ENCODE data around the gene ECM1.

The ECM1 gene

GRCh38 chr1:150484431-150484830 is 23.5 kb upstream of the ECM1 start:
- H4K8ac ChIP-seq (ENCODE audit: low read depth, low read length), result no peak overlapping the region
- H3K4ac ChIP-seq (ENCODE audit: low read length), result no peak overlapping the region
- DNase-seq (ENCODE audit: low spot score), result no peak
- H2BK120ac ChIP-seq (ENCODE audit: low read depth, low read length), result no peak overlapping the region
- H4K91ac ChIP-seq (ENCODE audit: low read depth, low read length, poor library complexity), result no peak overlapping the region
- no peak overlapping the region for H2BK15ac ChIP-seq (ENCODE audit: low read length)
- H3K27ac ChIP-seq (replicated peaks; ENCODE audit: low read length), result no peak overlapping the region
- H2BK12ac ChIP-seq (ENCODE audit: low read length), result no peak overlapping the region
- peaks cover 2% of the 10 kb centered on the region for H3K79me1 ChIP-seq (ENCODE audit: low read depth, low read length)
- no peak overlapping the region for H3K4me2 ChIP-seq (ENCODE audit: insufficient read depth, low read length, poor library complexity, severe bottlenecking)
- H3K27me3 ChIP-seq (ENCODE audit: control insufficient read depth in 3 of 3, insufficient read depth in 3 of 3, low read depth in 1 of 3, low read length in 3 of 3), result no peaks in the 10 kb centered on the region
- H3K9ac ChIP-seq (ENCODE audit: low read depth, low read length, poor library complexity), result no peak overlapping the region
- H3K18ac ChIP-seq (ENCODE audit: low read length), result no peak overlapping the region
- H3K14ac ChIP-seq (ENCODE audit: low read length), result no peak overlapping the region
- WGBS, 2 donors (ENCODE audit: extremely low coverage in 2 of 2, insufficient read length in 2 of 2, insufficient replicate concordance in 1 of 2), result no CpG with 5 or more reads among the region's 5 CpGs
- no peak overlapping the region for H2AK5ac ChIP-seq (ENCODE audit: low read depth, low read length)
- no peak overlapping the region for H2BK5ac ChIP-seq (ENCODE audit: low read length)
- no peak overlapping the region for H3K4me3 ChIP-seq (ENCODE audit: low read length in 2 of 2)
- H3K9me3 ChIP-seq (replicated peaks in 1 of 2; ENCODE audit: control insufficient read depth in 2 of 2, insufficient read depth in 1 of 2, low read depth in 1 of 2, low read length in 2 of 2), result no peaks in the 10 kb centered on the region
- peaks cover 2 to 11% of the 10 kb centered on the region in 2 donors for H3K36me3 ChIP-seq (replicated peaks in 1 of 2; ENCODE audit: control insufficient read depth in 2 of 2, insufficient read depth in 2 of 2, low read length in 2 of 2)
- peak overlapping the region; percentile 42 for H2AFZ ChIP-seq (ENCODE audit: low read length)
- no peak overlapping the region for H3K23ac ChIP-seq (ENCODE audit: low read depth, low read length, poor library complexity)
- peaks cover 2% of the 10 kb centered on the region in 2 donors for H3K4me1 ChIP-seq (ENCODE audit: control insufficient read depth in 2 of 2, insufficient read depth in 1 of 2, low read depth in 1 of 2, low read length in 2 of 2)

DNA sequence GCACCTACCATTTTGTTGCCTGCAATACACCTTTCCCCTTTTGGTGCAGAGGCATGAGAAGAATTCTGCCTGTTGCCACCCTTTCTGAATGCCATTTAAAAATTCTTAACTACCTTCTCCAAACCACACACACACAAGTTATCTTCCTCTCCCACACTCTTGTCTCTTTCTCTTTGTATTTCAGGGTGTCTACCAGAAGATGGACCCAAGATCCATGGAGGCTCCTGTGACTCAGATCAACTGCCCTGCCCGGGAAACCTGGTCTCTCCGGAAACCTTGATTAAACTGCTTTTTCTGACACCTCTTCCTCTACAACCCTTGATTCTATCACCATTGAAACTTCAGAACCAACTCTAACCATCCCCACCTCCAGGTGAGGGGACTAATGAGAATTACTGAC is 23.0 kb upstream of the ECM1 start:
- Histone ChIP-seq H3K79me1 (ENCODE audit: low read depth, low read length) (peaks cover 2% of the 10 kb centered on the region), H2BK12ac (ENCODE audit: low read length) (no peak overlapping the region), H3K27me3 (ENCODE audit: control insufficient read depth in 3 of 3, insufficient read depth in 3 of 3, low read depth in 1 of 3, low read length in 3 of 3) (no peaks in the 10 kb centered on the region), H2BK15ac (ENCODE audit: low read length) (no peak overlapping the region), H3K4me3 (ENCODE audit: low read length in 2 of 2) (no peak overlapping the region), H3K9ac (ENCODE audit: low read depth, low read length, poor library complexity) (no peak overlapping the region), H3K4me1 (ENCODE audit: control insufficient read depth in 2 of 2, insufficient read depth in 1 of 2, low read depth in 1 of 2, low read length in 2 of 2) (peaks cover 2% of the 10 kb centered on the region in 2 donors), H3K36me3 (replicated peaks in 1 of 2; ENCODE audit: control insufficient read depth in 2 of 2, insufficient read depth in 2 of 2, low read length in 2 of 2) (peaks cover 3 to 15% of the 10 kb centered on the region in 2 donors), H4K8ac (ENCODE audit: low read depth, low read length) (no peak overlapping the region), H2BK120ac (ENCODE audit: low read depth, low read length) (no peak overlapping the region), H3K23ac (ENCODE audit: low read depth, low read length, poor library complexity) (no peak overlapping the region), H2AK5ac (ENCODE audit: low read depth, low read length) (no peak overlapping the region), H2BK5ac (ENCODE audit: low read length) (no peak overlapping the region), H3K14ac (ENCODE audit: low read length) (no peak overlapping the region), H3K4me2 (ENCODE audit: insufficient read depth, low read length, poor library complexity, severe bottlenecking) (no peak overlapping the region), H2AFZ (ENCODE audit: low read length) (peak overlapping the region; percentile 42), H3K4ac (ENCODE audit: low read length) (no peak overlapping the region), H3K9me3 (replicated peaks in 1 of 2; ENCODE audit: control insufficient read depth in 2 of 2, insufficient read depth in 1 of 2, low read depth in 1 of 2, low read length in 2 of 2) (no peaks in the 10 kb centered on the region), H3K27ac (replicated peaks; ENCODE audit: low read length) (no peak overlapping the region), H4K91ac (ENCODE audit: low read depth, low read length, poor library complexity) (no peak overlapping the region), H3K18ac (ENCODE audit: low read length) (no peak overlapping the region)
- no CpG with 5 or more reads among the region's 2 CpGs for WGBS, 2 donors (ENCODE audit: extremely low coverage in 2 of 2, insufficient read length in 2 of 2, insufficient replicate concordance in 1 of 2)
- DNase-seq (ENCODE audit: low spot score), result no peak

- Histone ChIP-seq H3K4me3 (ENCODE audit: low read length in 2 of 2) (peak within 1 kb of the TSS; percentile 72 to 87), H3K23ac (ENCODE audit: low read depth, low read length, poor library complexity) (no peak within 1 kb of the TSS), H2BK15ac (ENCODE audit: low read length) (no peak within 1 kb of the TSS), H3K79me1 (ENCODE audit: low read depth, low read length) (peaks cover 2% of the 10 kb centered on the region), H2AK5ac (ENCODE audit: low read depth, low read length) (no peak within 1 kb of the TSS), H3K9ac (ENCODE audit: low read depth, low read length, poor library complexity) (peak within 1 kb of the TSS; percentile 53), H2AFZ (ENCODE audit: low read length) (peak within 1 kb of the TSS; percentile 88), H3K4me2 (ENCODE audit: insufficient read depth, low read length, poor library complexity, severe bottlenecking) (peak within 1 kb of the TSS; percentile 85), H3K36me3 (replicated peaks in 1 of 2; ENCODE audit: control insufficient read depth in 2 of 2, insufficient read depth in 2 of 2, low read length in 2 of 2) (peaks cover 12 to 34% of the 10 kb centered on the region in 2 donors), H2BK120ac (ENCODE audit: low read depth, low read length) (no peak within 1 kb of the TSS), H3K4ac (ENCODE audit: low read length) (no peak within 1 kb of the TSS), H3K27me3 (ENCODE audit: control insufficient read depth in 3 of 3, insufficient read depth in 3 of 3, low read depth in 1 of 3, low read length in 3 of 3) (no peaks in the 10 kb centered on the region), H3K14ac (ENCODE audit: low read length) (no peak within 1 kb of the TSS), H3K9me3 (replicated peaks in 1 of 2; ENCODE audit: control insufficient read depth in 2 of 2, insufficient read depth in 1 of 2, low read depth in 1 of 2, low read length in 2 of 2) (no peaks in the 10 kb centered on the region), H4K91ac (ENCODE audit: low read depth, low read length, poor library complexity) (no peak within 1 kb of the TSS), H3K18ac (ENCODE audit: low read length) (peak within 1 kb of the TSS; percentile 9), H4K8ac (ENCODE audit: low read depth, low read length) (no peak within 1 kb of the TSS), H3K4me1 (ENCODE audit: control insufficient read depth in 2 of 2, insufficient read depth in 1 of 2, low read depth in 1 of 2, low read length in 2 of 2) (peaks cover 2% of the 10 kb centered on the region in 2 donors), H2BK12ac (ENCODE audit: low read length) (no peak within 1 kb of the TSS), H2BK5ac (ENCODE audit: low read length) (no peak within 1 kb of the TSS), H3K27ac (replicated peaks; ENCODE audit: low read length) (no peak within 1 kb of the TSS)
- WGBS, 2 donors (ENCODE audit: extremely low coverage in 2 of 2, insufficient read length in 2 of 2, insufficient replicate concordance in 1 of 2), result no CpG with 5 or more reads among the region's 30 CpGs
- peak; percentile 98 for DNase-seq (ENCODE audit: low spot score)
Observed at GRCh38 chr1:150486966-150487762, 20.7 kb upstream of the ECM1 start, which contains the start of gene TARS2. TARS2 (plus strand) TSS chr1:150487419; CDS start chr1:150487451, 32 bp downstream.

GRCh38 chr1:150487763-150488115 is 20.2 kb upstream of the ECM1 start:
- Histone ChIP-seq H2BK5ac (ENCODE audit: low read length) (no peak overlapping the region), H3K14ac (ENCODE audit: low read length) (no peak overlapping the region), H3K36me3 (replicated peaks in 1 of 2; ENCODE audit: control insufficient read depth in 2 of 2, insufficient read depth in 2 of 2, low read length in 2 of 2) (peaks cover 14 to 40% of the 10 kb centered on the region in 2 donors), H4K91ac (ENCODE audit: low read depth, low read length, poor library complexity) (no peak overlapping the region), H3K9ac (ENCODE audit: low read depth, low read length, poor library complexity) (peak overlapping the region; percentile 34), H3K27me3 (ENCODE audit: control insufficient read depth in 3 of 3, insufficient read depth in 3 of 3, low read depth in 1 of 3, low read length in 3 of 3) (no peaks in the 10 kb centered on the region), H3K4ac (ENCODE audit: low read length) (no peak overlapping the region), H2AK5ac (ENCODE audit: low read depth, low read length) (no peak overlapping the region), H2BK15ac (ENCODE audit: low read length) (no peak overlapping the region), H2BK12ac (ENCODE audit: low read length) (no peak overlapping the region), H3K9me3 (replicated peaks in 1 of 2; ENCODE audit: control insufficient read depth in 2 of 2, insufficient read depth in 1 of 2, low read depth in 1 of 2, low read length in 2 of 2) (no peaks in the 10 kb centered on the region), H3K18ac (ENCODE audit: low read length) (no peak overlapping the region), H3K23ac (ENCODE audit: low read depth, low read length, poor library complexity) (no peak overlapping the region), H3K79me1 (ENCODE audit: low read depth, low read length) (peaks cover 2% of the 10 kb centered on the region), H3K4me2 (ENCODE audit: insufficient read depth, low read length, poor library complexity, severe bottlenecking) (peak overlapping the region; percentile 85), H3K4me1 (ENCODE audit: control insufficient read depth in 2 of 2, insufficient read depth in 1 of 2, low read depth in 1 of 2, low read length in 2 of 2) (peaks cover 2% of the 10 kb centered on the region in 2 donors), H3K4me3 (ENCODE audit: low read length in 2 of 2) (peak overlapping the region; percentile 72 to 87), H4K8ac (ENCODE audit: low read depth, low read length) (no peak overlapping the region), H2BK120ac (ENCODE audit: low read depth, low read length) (no peak overlapping the region), H3K27ac (replicated peaks; ENCODE audit: low read length) (no peak overlapping the region), H2AFZ (ENCODE audit: low read length) (peak overlapping the region; percentile 88)
- no peak for DNase-seq (ENCODE audit: low spot score)
- no CpG with 5 or more reads among the region's 7 CpGs for WGBS, 2 donors (ENCODE audit: extremely low coverage in 2 of 2, insufficient read length in 2 of 2, insufficient replicate concordance in 1 of 2)

Measured in neuronal stem cell (in vitro differentiated cells).